Testis (tissue), 3 donors: ENCODE data around the gene TMEM151B. TPM values are rescaled to one million over a fixed set of nuclear protein-coding genes. Genes with fewer than 3 reads are reported as not detected.

Experiments used
- DNase-seq: peaks from one replicate; pipeline ENCODE4 v3.0.0-alpha.2; 2019
- H3K27ac ChIP-seq, 2 donors: fragments of 200-600 bp; sonication (generic); one replicate each; pipeline ENCODE4 v1.5.1; 2019
- H3K27me3 ChIP-seq: fragments of 200-600 bp; sonication (generic); one replicate; pipeline ENCODE4 v1.5.1; 2019
- H3K36me3 ChIP-seq: fragments of 200-600 bp; sonication (generic); one replicate; pipeline ENCODE4 v1.5.1; 2017; ENCODE audit warnings: low read depth; ENCODE audit errors: missing control alignments
- H3K4me1 ChIP-seq: fragments of 200-600 bp; sonication (generic); one replicate; pipeline ENCODE4 v1.5.1; 2019
- H3K4me3 ChIP-seq, 2 donors: fragments of 200-600 bp; sonication (generic); one replicate each; pipeline ENCODE4 v1.5.1; 2017 to 2019
- H3K9me3 ChIP-seq: fragments of 200-600 bp; sonication (generic); one replicate; pipeline ENCODE4 v1.5.1; 2017
- POLR2A ChIP-seq: fragments of 450-650 bp; IDR thresholded peaks from one replicate; pipeline ENCODE4 v1.6.1; 2017; ENCODE audit warnings: antibody characterized with exemption, mild to moderate bottlenecking, moderate library complexity
- WGBS, 2 donors: methylation state at CpG; one replicate each; pipeline ENCODE4 v1.1.5; 2018; 5-methylcytosine and 5-hydroxymethylcytosine counted together
- intact Hi-C: fragments of 100-400 bp; cut with DNase I; formaldehyde crosslinking; loops from one replicate; pipeline ENCODE4 v1.15.1; 2023; ENCODE audit warnings: low total_unique reads
- polyA plus RNA-seq: library from polyadenylated mRNA; stranded (reverse); fragments of 350-450 nt; fragmentation: Illumina TruSeq; extraction: RNeasy Lipid Tissue Mini Kit (QIAGEN cat#74804); gene quantifications from one replicate; pipeline ENCODE4 v1.2.3, GENCODE V29; 2014; ENCODE audit warnings: low read depth, low replicate concordance; ENCODE audit not compliant: insufficient read depth
- total RNA-seq, 2 donors: library from RNA; depleted of rRNA; stranded (reverse); fragments of >200 nt; gene quantifications; one replicate each; pipeline ENCODE4 v1.2.3, GENCODE V29; 2016
- TF ChIP-seq, protein P1 (sequence below), 3 experiments: fragments of 450-650 bp in 2 of 3; fragments of 200-600 bp in 1 of 3; sonication (generic) in 1 of 3; IDR thresholded peaks; one replicate each; pipeline ENCODE4 v1.5.1; 2016 to 2019; ENCODE audit warnings: antibody characterized with exemption in 3 of 3, mild to moderate bottlenecking in 2 of 3, moderate library complexity in 1 of 3

The TMEM151B gene
- total and polyA plus RNA-seq, 3 donors from 2014 or later = 1.3 to 2.8 (median 1.6) TPM

DNA sequence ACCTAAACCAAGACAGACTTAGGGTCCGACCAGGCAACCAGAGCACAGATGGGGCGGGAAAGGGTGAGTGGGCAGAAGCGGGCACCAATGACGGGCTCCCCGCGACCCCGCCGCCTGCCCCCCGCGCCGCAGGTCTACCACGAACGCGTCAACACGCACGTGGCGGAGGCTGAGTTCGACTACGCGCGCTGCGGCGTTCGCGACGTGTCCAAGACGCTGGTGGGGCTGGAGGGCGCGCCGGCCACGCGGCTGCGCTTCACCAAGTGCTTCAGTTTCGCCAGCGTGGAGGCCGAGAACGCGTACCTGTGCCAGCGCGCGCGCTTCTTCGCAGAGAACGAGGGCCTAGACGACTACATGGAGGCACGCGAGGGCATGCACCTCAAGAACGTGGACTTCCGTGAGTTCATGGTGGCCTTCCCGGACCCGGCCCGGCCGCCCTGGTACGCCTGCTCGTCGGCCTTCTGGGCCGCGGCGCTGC is 5.1 kb downstream of the TMEM151B start:
- no peaks in the 10 kb centered on the region for H3K27me3 ChIP-seq
- WGBS, 2 donors = 59 to 66% methylated on average over 39 to 56 of the region's 59 CpGs
- no peak for TF ChIP-seq POLR2A
- TF ChIP-seq, protein P1, sequence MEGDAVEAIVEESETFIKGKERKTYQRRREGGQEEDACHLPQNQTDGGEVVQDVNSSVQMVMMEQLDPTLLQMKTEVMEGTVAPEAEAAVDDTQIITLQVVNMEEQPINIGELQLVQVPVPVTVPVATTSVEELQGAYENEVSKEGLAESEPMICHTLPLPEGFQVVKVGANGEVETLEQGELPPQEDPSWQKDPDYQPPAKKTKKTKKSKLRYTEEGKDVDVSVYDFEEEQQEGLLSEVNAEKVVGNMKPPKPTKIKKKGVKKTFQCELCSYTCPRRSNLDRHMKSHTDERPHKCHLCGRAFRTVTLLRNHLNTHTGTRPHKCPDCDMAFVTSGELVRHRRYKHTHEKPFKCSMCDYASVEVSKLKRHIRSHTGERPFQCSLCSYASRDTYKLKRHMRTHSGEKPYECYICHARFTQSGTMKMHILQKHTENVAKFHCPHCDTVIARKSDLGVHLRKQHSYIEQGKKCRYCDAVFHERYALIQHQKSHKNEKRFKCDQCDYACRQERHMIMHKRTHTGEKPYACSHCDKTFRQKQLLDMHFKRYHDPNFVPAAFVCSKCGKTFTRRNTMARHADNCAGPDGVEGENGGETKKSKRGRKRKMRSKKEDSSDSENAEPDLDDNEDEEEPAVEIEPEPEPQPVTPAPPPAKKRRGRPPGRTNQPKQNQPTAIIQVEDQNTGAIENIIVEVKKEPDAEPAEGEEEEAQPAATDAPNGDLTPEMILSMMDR (IDR thresholded peaks at IDR 0.05) = no peak

DNA sequence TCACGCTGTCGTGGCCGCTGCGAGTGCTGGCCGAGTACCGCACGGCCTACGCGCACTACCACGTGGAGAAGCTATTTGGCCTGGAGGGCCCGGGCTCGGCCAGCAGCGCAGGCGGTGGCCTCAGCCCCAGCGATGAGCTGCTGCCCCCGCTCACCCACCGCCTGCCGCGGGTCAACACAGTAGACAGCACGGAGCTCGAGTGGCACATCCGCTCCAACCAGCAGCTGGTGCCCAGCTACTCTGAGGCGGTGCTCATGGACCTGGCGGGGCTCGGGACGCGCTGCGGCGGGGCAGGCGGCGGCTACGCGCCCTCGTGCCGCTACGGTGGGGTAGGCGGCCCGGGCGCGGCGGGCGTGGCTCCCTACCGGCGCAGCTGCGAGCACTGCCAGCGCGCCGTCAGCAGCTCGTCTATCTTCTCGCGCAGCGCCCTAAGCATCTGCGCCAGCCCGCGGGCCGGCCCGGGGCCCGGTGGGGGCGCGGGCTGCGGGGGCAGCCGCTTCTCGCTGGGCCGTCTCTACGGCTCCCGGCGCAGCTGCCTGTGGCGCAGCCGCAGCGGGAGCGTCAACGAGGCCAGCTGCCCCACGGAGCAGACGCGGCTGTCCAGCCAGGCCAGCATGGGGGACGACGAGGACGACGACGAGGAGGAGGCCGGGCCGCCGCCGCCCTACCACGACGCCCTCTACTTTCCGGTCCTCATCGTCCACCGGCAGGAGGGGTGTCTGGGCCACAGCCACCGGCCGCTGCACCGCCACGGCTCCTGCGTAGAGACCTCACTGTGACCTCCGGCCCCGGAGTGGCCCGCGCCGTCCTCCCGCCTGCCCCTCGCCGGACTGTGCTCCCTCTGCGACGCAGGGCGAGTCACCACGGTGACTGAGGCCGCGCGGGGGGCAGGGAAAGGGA is 5.7 kb downstream of the TMEM151B start:
- TF ChIP-seq, protein P1 (IDR thresholded peaks at IDR 0.05) = no peak
- no peak for TF ChIP-seq POLR2A
- H3K9me3 ChIP-seq = no peaks in the 10 kb centered on the region
- H3K4me1 ChIP-seq = no peaks in the 10 kb centered on the region
- peak overlapping the region; percentile 26 to 39 for H3K4me3 ChIP-seq
- 13 to 18% methylated on average over 3 to 66 of the region's 109 CpGs for WGBS, 2 donors
- H3K27ac ChIP-seq = no peak overlapping the region
- no peak for DNase-seq
- no peaks in the 10 kb centered on the region for H3K36me3 ChIP-seq
- intact Hi-C loops = no loop called here
- H3K27me3 ChIP-seq = no peaks in the 10 kb centered on the region

More for the DNA sequence above, 5.1 kb downstream of the TMEM151B start:
- Histone ChIP-seq H3K9me3 (no peaks in the 10 kb centered on the region), H3K4me3 (peak overlapping the region; percentile 26 to 39), H3K4me1 (no peaks in the 10 kb centered on the region), H3K27ac (no peak overlapping the region), H3K36me3 (no peaks in the 10 kb centered on the region)
- no peak for DNase-seq
- intact Hi-C loops = no loop called here

DNA sequence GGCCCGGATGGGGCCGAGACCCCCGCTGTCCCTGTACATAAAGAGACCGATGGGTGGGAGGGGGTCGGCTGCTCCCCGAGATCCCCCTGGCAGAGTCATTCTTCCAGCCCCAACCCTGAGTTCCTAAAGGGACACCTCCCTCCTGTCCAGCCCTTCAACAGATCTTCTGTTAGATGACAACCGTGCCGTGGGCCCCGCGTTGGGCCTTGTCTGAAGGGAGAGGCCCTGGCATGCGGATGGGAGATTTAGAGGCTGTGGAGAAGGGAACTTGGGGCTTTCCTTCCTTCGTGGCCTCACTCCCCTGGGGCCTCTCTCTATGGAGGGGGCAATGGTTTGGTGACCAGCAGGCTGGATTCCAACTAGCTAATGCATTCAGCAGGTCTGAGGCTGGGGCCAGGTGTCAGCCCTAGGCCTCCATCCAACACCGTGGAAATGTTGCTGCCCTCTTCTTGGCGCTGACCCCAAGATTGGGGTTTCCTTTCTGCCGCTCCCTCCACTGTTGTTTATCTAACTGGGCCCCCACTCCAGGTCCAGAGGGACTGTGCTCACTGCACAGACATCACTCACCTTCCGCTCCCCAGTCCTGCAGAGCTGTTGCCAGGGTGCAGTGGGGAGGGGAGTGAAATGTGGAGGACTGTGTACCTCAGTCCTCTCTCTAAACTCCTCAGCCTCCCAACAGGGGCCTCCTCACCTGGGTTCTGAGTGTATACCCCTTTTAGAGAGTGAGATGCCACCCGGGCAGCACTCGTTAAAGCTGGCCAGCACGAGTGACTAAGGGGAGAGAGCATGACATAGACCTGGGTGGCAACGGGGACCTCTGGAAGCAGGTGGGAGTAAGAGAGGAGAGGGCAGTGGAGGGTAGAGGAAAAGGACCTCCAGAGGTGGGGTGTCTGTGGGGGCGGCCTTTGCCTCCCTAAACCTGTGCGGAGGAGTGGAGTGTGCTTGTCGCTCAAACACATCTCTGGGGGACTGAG is 6.7 kb downstream of the TMEM151B start:
- no peaks in the 10 kb centered on the region for H3K27me3 ChIP-seq
- 75 to 79% methylated on average over 16 to 23 of the region's 23 CpGs for WGBS, 2 donors
- no peak overlapping the region for H3K27ac ChIP-seq
- intact Hi-C loops = no loop called here
- no peaks in the 10 kb centered on the region for H3K36me3 ChIP-seq
- no peak for DNase-seq
- H3K4me3 ChIP-seq = peak overlapping the region; percentile 26 to 39
- no peak for TF ChIP-seq POLR2A
- TF ChIP-seq, protein P1 (IDR thresholded peaks at IDR 0.05) = no peak
- no peaks in the 10 kb centered on the region for H3K4me1 ChIP-seq
- no peaks in the 10 kb centered on the region for H3K9me3 ChIP-seq

DNA sequence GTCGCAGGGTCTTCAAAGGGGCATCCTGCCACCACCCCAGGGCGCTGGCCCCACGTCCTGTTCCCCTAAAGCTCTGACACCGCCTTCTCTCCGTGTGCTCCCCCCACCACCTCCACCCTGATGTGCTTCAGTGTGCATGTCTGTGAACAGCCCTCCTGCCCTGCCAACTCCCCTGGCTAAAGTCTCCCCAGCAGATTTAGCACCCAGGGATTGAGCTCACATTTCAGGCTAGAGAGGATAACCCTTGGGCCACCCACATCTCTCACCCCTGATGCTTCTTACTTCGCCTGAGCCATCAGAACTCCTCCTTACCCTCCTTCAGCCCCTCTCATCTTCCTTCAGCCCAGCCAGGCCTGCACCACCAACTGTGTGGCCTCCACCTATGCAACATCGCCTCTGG is 7.5 kb downstream of the TMEM151B start:
- TF ChIP-seq, protein P1 (IDR thresholded peaks at IDR 0.05) = no peak
- no peak for TF ChIP-seq POLR2A
- Histone ChIP-seq H3K9me3 (no peaks in the 10 kb centered on the region), H3K27me3 (no peaks in the 10 kb centered on the region), H3K36me3 (no peaks in the 10 kb centered on the region), H3K27ac (no peak overlapping the region), H3K4me3 (no peak overlapping the region), H3K4me1 (no peaks in the 10 kb centered on the region)
- intact Hi-C loops = no loop called here
- no peak for DNase-seq
- WGBS, 2 donors = 85 to 89% methylated on average over 7 of the region's 7 CpGs
